ACC112 (cell line): ENCODE data around the gene KSR2.
"Not testable (repeated sequence)": the region's sequence is repeated elsewhere in the genome, so short reads cannot be mapped to it uniquely, and the experiment has no call there.

Experiments used
- H2AFZ ChIP-seq: fragments of 200-600 bp; sonication (generic); one replicate; pipeline ENCODE4 v1.6.0; 2017; ENCODE audit warnings: antibody characterized with exemption, low read length; ENCODE audit not compliant: unreplicated experiment
- H3K27ac ChIP-seq: fragments of 200-600 bp; sonication (generic); 2 replicates; pipeline ENCODE4 v1.5.1; 2014; ENCODE audit warnings: low read depth, mild to moderate bottlenecking, antibody characterized with exemption, low read length, moderate library complexity
- H3K27me3 ChIP-seq: fragments of 200-600 bp; sonication (generic); 2 replicates; pipeline ENCODE4 v1.6.1; 2014; ENCODE audit warnings: mild to moderate bottlenecking, antibody characterized with exemption, low read length, moderate library complexity, mixed read lengths; ENCODE audit not compliant: insufficient read depth
- H3K36me3 ChIP-seq: fragments of 200-600 bp; sonication (generic); 2 replicates; pipeline ENCODE4 v1.6.1; 2016; ENCODE audit warnings: mild to moderate bottlenecking, antibody characterized with exemption, low read length, moderate library complexity, mixed read lengths; ENCODE audit not compliant: insufficient read depth
- H3K4me1 ChIP-seq: fragments of 200-600 bp; sonication (generic); one replicate; pipeline ENCODE4 v1.6.1; 2016; ENCODE audit warnings: low read length, mixed read lengths; ENCODE audit not compliant: insufficient read depth, unreplicated experiment, control insufficient read depth
- H3K4me3 ChIP-seq: fragments of 200-600 bp; sonication (generic); 2 replicates; pipeline ENCODE4 v1.5.1; 2014; ENCODE audit warnings: mild to moderate bottlenecking, low read depth, low read length
- H3K79me2 ChIP-seq: fragments of 200-600 bp; sonication (generic); one replicate; pipeline ENCODE4 v1.6.0; 2016; ENCODE audit warnings: low read length; ENCODE audit not compliant: control insufficient read depth, unreplicated experiment, insufficient read depth

KSR2 gene

DNA sequence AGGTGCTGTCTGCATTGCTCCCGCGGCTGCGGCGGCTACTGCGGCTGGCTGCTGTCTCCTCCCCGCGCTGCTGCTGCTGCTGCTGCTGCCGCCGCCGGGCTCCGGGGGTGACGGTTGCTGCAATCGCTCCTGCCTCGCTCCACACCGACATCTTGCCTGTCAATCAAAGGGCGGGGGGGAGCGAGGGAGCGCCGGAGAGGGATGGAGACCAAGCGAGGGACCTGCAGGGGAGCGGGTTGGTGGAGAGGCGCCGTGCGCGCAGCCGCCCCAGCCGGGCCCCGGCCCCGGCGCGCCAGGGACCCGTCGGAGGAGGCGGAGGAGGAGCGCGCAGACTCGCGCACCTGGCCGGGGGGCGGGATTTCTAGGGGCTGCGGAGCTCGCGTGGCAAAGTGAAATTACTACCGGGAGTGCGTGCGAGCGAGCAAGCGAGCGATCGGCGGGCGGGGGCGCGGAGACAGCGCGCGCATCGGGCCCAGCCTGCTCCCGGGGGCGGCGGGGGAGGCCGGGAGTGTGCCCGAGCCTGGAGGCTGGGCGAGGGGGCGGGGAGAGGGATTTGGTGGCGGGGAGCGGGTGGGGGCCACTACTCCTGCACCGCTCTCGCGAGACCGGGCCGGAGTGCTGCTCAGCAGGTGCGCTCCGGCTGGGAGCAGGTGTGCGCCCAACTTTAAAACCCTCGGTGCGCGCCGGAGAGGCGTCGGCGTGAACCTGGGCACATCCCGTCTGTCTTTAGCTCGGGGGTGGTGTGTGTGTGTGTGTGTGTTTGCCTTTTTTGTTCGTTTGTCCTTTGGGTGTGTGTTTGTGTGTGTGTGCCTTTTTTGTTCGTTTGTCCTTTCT, at the start of gene KSR2:
Gene KSR2 (minus strand): TSS at position 165 of the 834 bp plus-strand sequence. CDS start 735 bp downstream, outside the sequence.
- Histone ChIP-seq H3K4me3 (peak within 1 kb of the TSS; percentile 76), H3K4me1 (no peaks in the 10 kb centered on the region), H3K27ac (no peak within 1 kb of the TSS), H3K79me2 (no peaks in the 10 kb centered on the region), H2AFZ (peak within 1 kb of the TSS; percentile 12), H3K36me3 (no peaks in the 10 kb centered on the region), H3K27me3 (peaks cover 95% of the 10 kb centered on the region)

DNA sequence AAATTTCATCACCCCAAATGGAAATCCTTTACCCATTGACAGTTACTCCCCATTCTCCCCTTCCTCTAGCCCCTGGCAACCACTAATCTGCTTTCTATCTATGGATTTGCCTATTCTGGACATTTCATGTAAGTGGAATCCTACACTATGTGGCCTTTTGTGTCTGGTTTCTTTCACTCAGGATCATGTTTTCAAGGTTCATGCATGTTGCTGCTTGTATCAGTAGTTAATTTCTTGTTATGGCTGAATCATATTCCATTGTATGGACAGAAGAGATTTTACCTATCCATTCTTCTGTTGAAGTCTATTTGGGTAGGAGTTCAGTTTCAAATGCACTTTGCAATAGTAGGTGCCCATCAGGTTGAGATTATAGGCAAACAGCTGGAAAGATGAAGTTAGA, 49.1 kb upstream of the KSR2 start:
- Histone ChIP-seq H2AFZ (no peak overlapping the region), H3K79me2 (peaks cover 22% of the 10 kb centered on the region), H3K4me3 (peak overlapping the region; percentile 92), H3K4me1 (peaks cover 16% of the 10 kb centered on the region), H3K27ac (no peak overlapping the region), H3K27me3 (no peaks in the 10 kb centered on the region), H3K36me3 (peaks cover 29% of the 10 kb centered on the region)

DNA sequence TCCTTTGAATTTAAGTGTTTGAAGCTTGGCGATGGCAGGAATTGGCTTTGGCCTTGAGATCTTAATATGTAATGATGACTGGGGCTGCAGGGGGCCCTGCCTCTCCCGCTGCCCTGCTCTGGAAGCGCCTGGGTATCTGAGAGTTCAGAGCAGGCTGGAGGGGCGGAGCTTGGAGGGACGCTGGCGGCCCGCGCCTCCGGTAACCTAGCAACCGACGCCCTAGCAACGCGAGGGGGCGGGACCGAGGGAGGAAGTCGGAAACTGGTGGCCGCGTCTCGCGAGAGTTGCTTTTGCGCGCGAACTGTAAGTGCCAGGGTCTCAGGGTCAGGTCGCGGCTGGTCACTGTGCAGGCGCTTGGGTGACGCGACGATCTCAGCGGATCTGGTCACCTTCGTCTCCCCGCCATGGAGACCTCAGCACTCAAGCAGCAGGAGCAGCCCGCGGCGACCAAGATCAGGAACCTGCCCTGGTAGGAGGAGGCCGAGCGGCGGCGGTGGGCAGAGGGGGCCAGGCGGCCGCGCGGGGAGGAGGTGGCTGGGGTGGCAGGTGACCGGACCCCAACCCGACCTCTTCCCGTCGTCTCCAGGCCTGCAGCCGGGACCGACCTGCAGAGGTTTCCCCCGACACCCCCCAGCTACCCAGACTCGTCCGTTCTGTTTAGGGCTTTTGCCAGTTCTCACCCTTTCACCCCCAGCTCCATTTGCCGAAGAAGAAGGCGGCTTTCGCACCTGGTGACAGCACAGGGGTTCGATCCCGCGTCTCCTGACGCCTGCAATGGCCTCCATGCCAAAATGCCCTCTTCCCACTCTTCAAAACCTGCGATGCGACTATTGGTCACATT, 47.9 kb upstream of the KSR2 start, which contains the start of gene RFC5:
Gene RFC5 (plus strand): TSS at position 280 of the 841 bp plus-strand sequence. CDS start 125 bp downstream, at position 405.
- H3K4me3 ChIP-seq = peak within 1 kb of the TSS; percentile 92

DNA sequence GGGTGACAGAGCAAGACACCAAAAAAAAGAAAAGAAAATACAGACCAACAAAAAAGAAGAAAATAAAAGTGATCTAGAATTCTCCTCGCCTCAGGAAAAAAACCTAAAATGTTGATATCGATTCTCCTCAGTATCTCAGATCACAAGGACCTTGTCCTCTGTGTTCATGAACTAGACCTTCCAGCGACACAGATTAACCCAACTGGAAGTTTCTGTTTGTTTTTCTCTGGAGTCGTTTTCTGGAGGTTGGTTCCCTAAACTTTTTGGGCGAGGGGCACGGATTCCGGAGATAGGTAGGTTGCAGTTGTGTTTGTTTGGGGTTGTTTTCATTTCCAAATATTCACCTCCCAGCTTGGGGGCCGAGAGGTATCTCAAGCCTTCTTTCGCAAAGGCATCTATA, 47.2 kb upstream of the KSR2 start:
- Histone ChIP-seq H3K79me2 (peaks cover 22% of the 10 kb centered on the region), H3K4me3 (peak overlapping the region; percentile 92), H2AFZ (peak overlapping the region; percentile 91), H3K4me1 (peaks cover 16% of the 10 kb centered on the region), H3K36me3 (peaks cover 22% of the 10 kb centered on the region), H3K27me3 (no peaks in the 10 kb centered on the region), H3K27ac (no peak overlapping the region)

More for the DNA sequence above, 47.9 kb upstream of the KSR2 start, which contains the start of gene RFC5:
- Histone ChIP-seq H2AFZ (peak within 1 kb of the TSS; percentile 91), H3K79me2 (peaks cover 22% of the 10 kb centered on the region), H3K36me3 (peaks cover 26% of the 10 kb centered on the region), H3K4me1 (peaks cover 16% of the 10 kb centered on the region), H3K27ac (no peak within 1 kb of the TSS; the same call in 1 of the 2 replicates), H3K27me3 (no peaks in the 10 kb centered on the region)

DNA sequence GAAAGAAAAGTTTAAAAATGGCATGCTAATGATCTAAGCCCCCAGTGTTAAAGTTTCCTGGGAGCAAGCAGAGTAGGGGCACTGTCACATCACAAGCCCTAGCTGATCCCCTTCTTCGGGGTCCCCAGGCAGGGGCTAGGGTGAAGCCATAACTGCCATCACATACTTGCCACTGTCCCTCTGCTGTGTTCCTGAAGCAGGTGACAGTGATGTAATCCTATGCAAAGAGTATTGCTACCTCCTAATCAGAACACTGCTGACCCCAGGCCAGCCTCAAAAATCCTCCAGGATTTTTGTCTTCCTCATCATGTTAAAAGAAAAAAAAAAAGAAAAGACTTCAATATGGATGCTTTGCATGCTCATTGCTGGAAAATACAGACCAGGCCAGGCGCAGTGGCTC, 46.5 kb upstream of the KSR2 start:
- Histone ChIP-seq H2AFZ (no peak overlapping the region), H3K27ac (no peak overlapping the region), H3K4me3 (no peak overlapping the region), H3K36me3 (peaks cover 15% of the 10 kb centered on the region), H3K79me2 (peaks cover 22% of the 10 kb centered on the region), H3K27me3 (no peaks in the 10 kb centered on the region), H3K4me1 (peaks cover 16% of the 10 kb centered on the region)

DNA sequence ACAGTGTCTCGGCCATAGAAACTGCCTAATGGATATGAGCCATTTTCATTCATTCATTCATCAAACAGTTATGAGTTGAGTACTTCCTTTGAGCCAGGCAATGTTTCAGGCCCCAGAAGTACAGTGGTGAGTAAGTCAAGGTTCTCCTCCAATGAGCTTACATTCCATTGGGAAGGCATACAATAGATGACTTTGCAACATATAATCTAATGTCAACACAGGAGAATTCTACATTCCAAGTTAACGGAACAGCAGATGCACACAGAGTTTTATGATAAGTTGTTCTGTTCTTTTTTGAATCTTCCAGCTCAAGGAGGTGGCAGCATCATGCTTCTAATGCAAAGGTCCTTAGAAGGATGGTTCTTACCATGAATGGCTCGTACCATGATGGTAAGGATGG, 44.5 kb upstream of the KSR2 start:
- no peak overlapping the region for H2AFZ ChIP-seq
- H3K27me3 ChIP-seq = 0 out of 2 replicates have a peak, but pooled peaks cover 1% of the 10 kb centered on the region
- peaks cover 17% of the 10 kb centered on the region for H3K79me2 ChIP-seq
- 0 out of 2 replicates have a peak, but pooled peaks cover 3% of the 10 kb centered on the region for H3K36me3 ChIP-seq
- no peak overlapping the region for H3K4me3 ChIP-seq
- no peak overlapping the region for H3K27ac ChIP-seq
- H3K4me1 ChIP-seq = peaks cover 15% of the 10 kb centered on the region

DNA sequence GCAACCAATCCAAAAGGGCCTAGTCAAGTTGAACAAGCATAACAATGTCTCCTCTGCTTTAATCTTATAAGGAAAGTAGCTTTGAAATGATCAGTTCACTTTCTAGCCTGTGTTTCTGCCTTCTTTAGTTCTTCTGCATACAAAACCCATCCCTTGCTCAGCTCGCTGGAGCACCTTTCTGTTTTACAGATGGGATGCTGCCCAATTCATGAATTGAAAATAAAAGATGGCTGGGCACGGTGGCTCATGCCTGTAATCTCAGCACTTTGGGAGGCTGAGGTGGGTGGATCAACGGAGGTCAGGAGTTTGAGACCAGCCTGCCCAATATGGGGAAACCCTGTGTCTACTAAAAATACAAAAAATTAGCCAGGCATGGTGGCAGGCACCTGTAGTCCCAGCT, 43.2 kb upstream of the KSR2 start:
- H2AFZ ChIP-seq = no peak overlapping the region
- H3K36me3 ChIP-seq = no peaks in the 10 kb centered on the region
- no peak overlapping the region for H3K27ac ChIP-seq
- no peak overlapping the region for H3K4me3 ChIP-seq
- peaks cover 4% of the 10 kb centered on the region for H3K79me2 ChIP-seq
- H3K27me3 ChIP-seq = 0 out of 2 replicates have a peak, but pooled peaks cover 7% of the 10 kb centered on the region
- peaks cover 5% of the 10 kb centered on the region for H3K4me1 ChIP-seq

DNA sequence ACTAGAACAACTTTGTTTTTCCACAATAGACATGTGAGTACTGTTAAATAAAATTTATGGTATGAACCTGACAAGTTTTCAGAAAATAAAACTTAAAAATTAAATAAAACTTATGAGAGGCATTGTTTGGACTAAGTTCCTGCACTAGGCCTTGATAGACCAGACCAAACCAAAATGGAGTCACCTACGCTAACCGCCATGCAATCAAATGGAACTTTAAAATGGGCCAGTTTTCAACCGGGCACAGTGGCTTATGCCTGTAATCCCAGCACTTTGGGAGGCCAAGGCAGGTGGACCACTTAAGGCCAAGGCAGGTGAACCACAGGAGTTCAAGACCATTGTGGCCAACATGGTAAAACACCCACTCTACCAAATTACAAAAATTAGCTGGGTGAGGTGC, 42.6 kb upstream of the KSR2 start:
- H2AFZ ChIP-seq = no peak overlapping the region
- H3K36me3 ChIP-seq = no peaks in the 10 kb centered on the region
- H3K4me3 ChIP-seq = no peak overlapping the region
- no peaks in the 10 kb centered on the region for H3K79me2 ChIP-seq
- H3K27me3 ChIP-seq = 0 out of 2 replicates have a peak, but pooled peaks cover 8% of the 10 kb centered on the region
- peaks cover 5% of the 10 kb centered on the region for H3K4me1 ChIP-seq
- no peak overlapping the region for H3K27ac ChIP-seq

DNA sequence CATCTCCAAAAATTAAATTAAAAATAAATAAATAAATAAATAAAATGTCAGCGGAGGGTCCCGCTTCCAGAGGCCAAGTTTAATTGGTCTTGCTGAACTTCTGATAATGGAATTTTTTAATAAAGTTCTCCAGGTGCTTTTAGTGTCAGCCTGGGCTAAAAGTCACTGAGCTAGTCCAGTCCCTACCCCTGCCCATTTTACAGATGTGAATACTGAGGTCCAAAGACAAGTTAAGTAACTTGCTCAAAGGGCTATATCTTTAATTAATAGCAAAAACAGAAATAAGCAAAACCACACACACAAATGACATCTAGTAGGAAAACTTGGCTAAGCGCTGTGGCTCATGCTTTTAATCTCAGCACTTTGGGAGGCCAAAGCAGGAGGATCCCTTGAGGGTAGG, 42.1 kb upstream of the KSR2 start:
- no peak overlapping the region for H2AFZ ChIP-seq
- no peak overlapping the region for H3K4me3 ChIP-seq
- no peaks in the 10 kb centered on the region for H3K36me3 ChIP-seq
- peaks cover 2% of the 10 kb centered on the region for H3K4me1 ChIP-seq
- H3K27ac ChIP-seq = no peak overlapping the region
- no peaks in the 10 kb centered on the region for H3K79me2 ChIP-seq
- H3K27me3 ChIP-seq = 0 out of 2 replicates have a peak, but pooled peaks cover 8% of the 10 kb centered on the region

DNA sequence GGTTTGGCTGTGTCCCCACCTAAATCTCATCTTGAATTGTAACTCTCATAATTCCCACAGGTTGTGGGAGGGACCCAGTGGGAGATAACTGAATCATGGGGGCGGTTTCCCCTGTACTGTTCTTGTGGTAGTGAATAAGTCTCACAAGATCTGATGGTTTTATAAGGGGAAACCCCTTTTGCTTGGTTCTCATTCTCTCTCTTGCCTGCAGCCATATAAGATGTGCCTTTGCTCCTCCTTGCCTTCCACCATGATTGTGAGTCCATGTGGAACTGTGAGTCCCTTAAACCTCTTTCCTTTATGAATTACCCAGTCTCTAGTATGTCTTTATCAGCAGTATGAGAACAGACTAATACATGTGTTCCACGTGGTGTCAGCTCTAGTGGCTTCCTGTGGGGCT, 31.0 kb upstream of the KSR2 start:
- H2AFZ ChIP-seq, H3K4me1 ChIP-seq: not testable (repeated sequence)

More for the DNA sequence above, 31.0 kb upstream of the KSR2 start:
- not testable (repeated sequence) for H3K27ac ChIP-seq, H3K4me3 ChIP-seq, H3K79me2 ChIP-seq, H3K36me3 ChIP-seq, H3K27me3 ChIP-seq
